ENCODE data around the gene SMARCAD1.
"Not testable (repeated sequence)": the region's sequence is repeated elsewhere in the genome, so short reads cannot be mapped to it uniquely, and the experiment has no call there.

SMARCAD1 gene

DNA sequence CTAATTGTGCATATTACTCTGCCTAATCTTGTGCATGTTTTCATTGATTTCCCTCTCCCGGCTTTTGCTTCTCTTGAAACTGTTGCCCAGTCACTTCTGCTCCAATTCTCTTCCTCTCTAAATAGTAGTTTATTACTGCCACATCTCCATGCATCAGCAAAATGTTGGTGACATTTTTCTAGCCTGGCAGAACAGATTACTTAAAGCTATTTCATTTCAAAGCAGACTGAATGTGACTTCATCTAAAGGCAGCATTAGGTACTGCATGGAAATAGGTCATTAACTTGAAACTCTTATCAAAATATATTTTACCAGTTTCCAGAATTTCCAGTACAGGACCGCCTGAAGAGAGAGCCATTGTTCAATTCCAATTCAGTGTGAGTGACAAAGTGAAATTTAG is 82.6 kb downstream of the SMARCAD1 start:
- DNase-seq (ENCODE audit: low spot score) (no peak), ATAC-seq (ENCODE audit: low read depth) (0 out of 3 replicates have a peak, but pooled peaks have one; percentile 19)
- TF ChIP-seq, protein P1, sequence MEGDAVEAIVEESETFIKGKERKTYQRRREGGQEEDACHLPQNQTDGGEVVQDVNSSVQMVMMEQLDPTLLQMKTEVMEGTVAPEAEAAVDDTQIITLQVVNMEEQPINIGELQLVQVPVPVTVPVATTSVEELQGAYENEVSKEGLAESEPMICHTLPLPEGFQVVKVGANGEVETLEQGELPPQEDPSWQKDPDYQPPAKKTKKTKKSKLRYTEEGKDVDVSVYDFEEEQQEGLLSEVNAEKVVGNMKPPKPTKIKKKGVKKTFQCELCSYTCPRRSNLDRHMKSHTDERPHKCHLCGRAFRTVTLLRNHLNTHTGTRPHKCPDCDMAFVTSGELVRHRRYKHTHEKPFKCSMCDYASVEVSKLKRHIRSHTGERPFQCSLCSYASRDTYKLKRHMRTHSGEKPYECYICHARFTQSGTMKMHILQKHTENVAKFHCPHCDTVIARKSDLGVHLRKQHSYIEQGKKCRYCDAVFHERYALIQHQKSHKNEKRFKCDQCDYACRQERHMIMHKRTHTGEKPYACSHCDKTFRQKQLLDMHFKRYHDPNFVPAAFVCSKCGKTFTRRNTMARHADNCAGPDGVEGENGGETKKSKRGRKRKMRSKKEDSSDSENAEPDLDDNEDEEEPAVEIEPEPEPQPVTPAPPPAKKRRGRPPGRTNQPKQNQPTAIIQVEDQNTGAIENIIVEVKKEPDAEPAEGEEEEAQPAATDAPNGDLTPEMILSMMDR (IDR thresholded peaks at IDR 0.05; ENCODE audit: poor library complexity, severe bottlenecking): no peak
- peaks cover 67% of the 10 kb centered on the region for H3K36me3 ChIP-seq (ENCODE audit: low read depth)
- no peaks in the 10 kb centered on the region for H3K9me3 ChIP-seq (ENCODE audit: severe bottlenecking)
- no peak overlapping the region for H3K27ac ChIP-seq (ENCODE audit: poor library complexity, severe bottlenecking)
- H3K4me3 ChIP-seq (ENCODE audit: severe bottlenecking): no peak overlapping the region
- H3K4me1 ChIP-seq (ENCODE audit: insufficient read depth, poor library complexity, severe bottlenecking): no peaks in the 10 kb centered on the region
- H3K27me3 ChIP-seq (ENCODE audit: insufficient read depth, poor library complexity, severe bottlenecking): no peaks in the 10 kb centered on the region

DNA sequence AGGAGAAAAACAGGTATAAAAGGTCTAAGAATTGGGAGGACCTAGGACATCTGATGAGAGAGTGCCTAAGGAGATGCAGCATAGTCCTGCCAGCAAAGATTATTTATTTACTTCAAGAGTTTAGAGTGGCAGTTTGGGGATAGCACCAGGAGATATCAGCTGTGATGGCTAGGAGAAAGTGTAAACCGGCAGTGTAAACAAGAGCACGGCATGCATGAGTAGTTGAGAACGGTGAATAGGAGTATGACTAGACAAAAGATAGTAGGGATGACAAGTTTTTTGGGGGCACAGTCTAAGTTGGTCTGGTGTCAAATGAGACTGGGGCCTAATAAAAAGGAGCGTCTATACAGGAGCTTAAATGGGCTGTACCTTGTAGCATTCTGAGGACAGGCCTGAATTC is 86.3 kb downstream of the SMARCAD1 start:
- not testable (repeated sequence) for ATAC-seq (ENCODE audit: low read depth)

DNA sequence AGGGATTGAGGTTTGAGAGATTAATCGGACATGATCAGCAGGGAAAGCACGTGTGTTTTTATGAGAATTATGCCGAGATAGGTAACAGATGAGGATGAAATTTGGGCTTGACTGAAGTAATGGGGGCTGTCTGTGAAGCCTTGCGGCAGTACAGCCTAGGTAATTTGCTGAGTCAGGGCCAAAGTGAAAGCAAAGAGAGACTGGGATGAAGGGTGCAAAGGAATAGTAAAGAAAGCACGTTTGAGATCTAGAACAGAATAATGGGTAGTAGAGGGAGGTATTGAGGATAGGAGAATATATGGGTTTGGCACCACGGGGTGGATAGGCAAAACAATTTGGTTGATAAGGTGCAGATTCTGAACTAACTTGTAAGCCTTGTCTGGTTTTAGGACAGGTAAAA is 87.8 kb downstream of the SMARCAD1 start:
- not testable (repeated sequence) for DNase-seq (ENCODE audit: low spot score); H3K4me1 ChIP-seq (ENCODE audit: insufficient read depth, poor library complexity, severe bottlenecking); ATAC-seq (ENCODE audit: low read depth); H3K27me3 ChIP-seq (ENCODE audit: insufficient read depth, poor library complexity, severe bottlenecking); H3K9me3 ChIP-seq (ENCODE audit: severe bottlenecking); H3K4me3 ChIP-seq (ENCODE audit: severe bottlenecking); H3K27ac ChIP-seq (ENCODE audit: poor library complexity, severe bottlenecking)
- peaks cover 23% of the 10 kb centered on the region for H3K36me3 ChIP-seq (ENCODE audit: low read depth)

More for the DNA sequence above, 86.3 kb downstream of the SMARCAD1 start:
- peaks cover 38% of the 10 kb centered on the region for H3K36me3 ChIP-seq (ENCODE audit: low read depth)
- not testable (repeated sequence) for DNase-seq (ENCODE audit: low spot score); H3K27ac ChIP-seq (ENCODE audit: poor library complexity, severe bottlenecking); H3K9me3 ChIP-seq (ENCODE audit: severe bottlenecking); H3K4me1 ChIP-seq (ENCODE audit: insufficient read depth, poor library complexity, severe bottlenecking); H3K4me3 ChIP-seq (ENCODE audit: severe bottlenecking); H3K27me3 ChIP-seq (ENCODE audit: insufficient read depth, poor library complexity, severe bottlenecking)

GRCh38 chr4:94298725-94299252 is 91.1 kb downstream of the SMARCAD1 start:
- Histone ChIP-seq H3K27me3 (ENCODE audit: insufficient read depth, poor library complexity, severe bottlenecking) (no peaks in the 10 kb centered on the region), H3K36me3 (ENCODE audit: low read depth) (no peaks in the 10 kb centered on the region), H3K4me1 (ENCODE audit: insufficient read depth, poor library complexity, severe bottlenecking) (peaks cover 10% of the 10 kb centered on the region), H3K4me3 (ENCODE audit: severe bottlenecking) (no peak overlapping the region), H3K27ac (ENCODE audit: poor library complexity, severe bottlenecking) (no peak overlapping the region), H3K9me3 (ENCODE audit: severe bottlenecking) (no peaks in the 10 kb centered on the region)
- TF ChIP-seq, protein P1 (IDR thresholded peaks at IDR 0.05; ENCODE audit: poor library complexity, severe bottlenecking): no peak
- DNase-seq (ENCODE audit: low spot score): no peak
- peak; percentile 65 for ATAC-seq (ENCODE audit: low read depth)

DNA sequence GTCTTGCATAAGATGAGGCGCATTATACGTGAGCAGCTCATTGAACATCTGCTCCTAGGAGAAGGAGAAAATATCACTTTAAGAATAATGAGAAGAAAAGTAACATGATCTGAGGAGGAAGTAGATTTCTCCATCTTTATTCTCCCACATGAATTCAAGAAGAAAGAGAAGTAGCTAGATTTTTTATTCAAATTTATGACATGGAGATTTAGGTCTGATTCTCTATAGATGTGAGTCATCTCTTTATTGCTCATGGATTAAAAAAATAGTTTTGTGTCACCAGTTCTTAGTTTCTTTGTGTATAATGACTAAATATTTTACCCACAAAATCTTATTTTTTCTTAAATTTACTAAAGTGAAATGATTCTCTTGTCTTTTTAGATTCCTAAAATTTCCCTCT is 94.5 kb downstream of the SMARCAD1 start:
- Histone ChIP-seq H3K4me3 (ENCODE audit: severe bottlenecking) (no peak overlapping the region), H3K4me1 (ENCODE audit: insufficient read depth, poor library complexity, severe bottlenecking) (peaks cover 10% of the 10 kb centered on the region), H3K36me3 (ENCODE audit: low read depth) (no peaks in the 10 kb centered on the region), H3K9me3 (ENCODE audit: severe bottlenecking) (no peaks in the 10 kb centered on the region), H3K27ac (ENCODE audit: poor library complexity, severe bottlenecking) (no peak overlapping the region), H3K27me3 (ENCODE audit: insufficient read depth, poor library complexity, severe bottlenecking) (no peaks in the 10 kb centered on the region)
- TF ChIP-seq, protein P1 (IDR thresholded peaks at IDR 0.05; ENCODE audit: poor library complexity, severe bottlenecking): no peak
- ATAC-seq (ENCODE audit: low read depth) (no peak), DNase-seq (ENCODE audit: low spot score) (no peak)

- no peak for DNase-seq (ENCODE audit: low spot score)
- Histone ChIP-seq H3K9me3 (ENCODE audit: severe bottlenecking) (no peaks in the 10 kb centered on the region), H3K27ac (ENCODE audit: poor library complexity, severe bottlenecking) (no peak overlapping the region), H3K4me1 (ENCODE audit: insufficient read depth, poor library complexity, severe bottlenecking) (peaks cover under 1% of the 10 kb centered on the region), H3K36me3 (ENCODE audit: low read depth) (no peaks in the 10 kb centered on the region), H3K27me3 (ENCODE audit: insufficient read depth, poor library complexity, severe bottlenecking) (no peaks in the 10 kb centered on the region), H3K4me3 (ENCODE audit: severe bottlenecking) (no peak overlapping the region)
- ATAC-seq (ENCODE audit: low read depth): peak; percentile 58; the same call in 1 of the 3 replicates
- TF ChIP-seq, protein P1 (IDR thresholded peaks at IDR 0.05; ENCODE audit: poor library complexity, severe bottlenecking): peak; percentile 89
Observed at GRCh38 chr4:94304365-94304971, 96.8 kb downstream of the SMARCAD1 start.
